Mucosa of stomach (tissue), 1 donor: ENCODE data around the gene ATP10B.

Experiments
- H3K27me3 ChIP-seq: one replicate; pipeline ENCODE4 v1.7.0; 2013; ENCODE audit warnings: mild to moderate bottlenecking, low read length; ENCODE audit not compliant: control insufficient read depth, insufficient read depth
- H3K36me3 ChIP-seq: one replicate; pipeline ENCODE4 v1.7.0; 2013; ENCODE audit warnings: low read length; ENCODE audit not compliant: control insufficient read depth, insufficient read depth
- H3K4me1 ChIP-seq: one replicate; pipeline ENCODE4 v1.7.0; 2013; ENCODE audit warnings: mild to moderate bottlenecking, low read length; ENCODE audit not compliant: control insufficient read depth, insufficient read depth
- H3K4me3 ChIP-seq: one replicate; pipeline ENCODE4 v1.7.0; 2013; ENCODE audit warnings: low read length
- H3K9ac ChIP-seq: one replicate; pipeline ENCODE4 v1.7.0; 2013; ENCODE audit warnings: mild to moderate bottlenecking, low read length, moderate library complexity
- H3K9me3 ChIP-seq: one replicate; pipeline ENCODE4 v1.7.0; 2013; ENCODE audit warnings: mild to moderate bottlenecking, low read length, moderate library complexity; ENCODE audit not compliant: control insufficient read depth
- donor health status: Pancreatic carcinoma.

The ATP10B gene

DNA sequence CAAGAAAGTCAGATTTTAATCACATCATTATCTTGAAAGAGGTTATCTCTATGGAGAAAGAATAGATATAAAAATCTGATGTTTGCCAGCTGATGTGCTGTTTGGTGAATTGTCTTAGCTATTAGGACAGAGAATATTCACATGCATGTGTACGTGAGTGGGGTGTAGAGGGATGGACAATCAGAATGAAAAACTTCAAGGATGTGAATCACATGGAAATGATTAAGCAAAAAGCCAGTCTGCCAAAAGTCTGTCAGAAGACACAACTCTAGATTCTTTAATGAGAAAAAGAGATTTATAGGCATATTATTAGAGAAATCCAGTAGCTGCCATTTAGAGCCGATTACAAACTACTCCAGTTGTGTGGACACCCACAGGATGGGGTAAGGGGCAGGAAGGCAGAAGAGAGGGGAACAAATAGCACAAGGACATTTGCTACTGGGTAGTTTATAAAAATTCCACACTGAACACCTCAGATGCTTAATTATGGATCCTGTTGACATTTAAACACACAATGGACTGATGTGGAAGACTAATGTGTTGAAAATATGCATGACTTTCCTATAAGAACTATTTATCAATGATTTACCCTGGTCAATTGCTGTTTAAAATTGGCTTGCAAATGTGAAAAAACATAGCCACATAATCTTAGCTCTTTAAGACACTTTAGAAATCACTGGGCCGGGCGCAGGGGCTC, 302.9 kb downstream of the ATP10B start:
- no peak overlapping the region for H3K4me3 ChIP-seq
- no peaks in the 10 kb centered on the region for H3K36me3 ChIP-seq
- H3K27me3 ChIP-seq: no peaks in the 10 kb centered on the region
- H3K9me3 ChIP-seq: no peaks in the 10 kb centered on the region
- no peak overlapping the region for H3K9ac ChIP-seq
- H3K4me1 ChIP-seq: no peaks in the 10 kb centered on the region

DNA sequence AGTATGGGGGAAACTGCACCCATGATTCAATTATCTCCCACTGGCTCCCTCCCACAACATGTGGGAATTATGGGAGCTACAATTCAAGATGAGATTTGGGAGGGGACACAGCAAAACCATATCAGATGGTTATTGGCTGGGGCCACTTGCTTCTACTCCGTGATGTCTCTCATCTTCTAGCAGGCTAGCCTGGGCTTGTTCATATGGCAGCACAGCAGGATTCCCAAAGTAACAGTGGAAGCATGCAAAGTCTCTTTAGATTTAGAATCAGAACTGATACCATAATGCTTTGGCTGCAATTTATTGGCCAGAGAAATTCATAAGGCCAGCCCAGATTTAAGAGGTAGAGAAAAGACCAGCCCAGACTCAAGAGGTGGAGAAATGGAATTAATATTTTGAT, 304.1 kb downstream of the ATP10B start:
- Histone ChIP-seq H3K9me3 (no peaks in the 10 kb centered on the region), H3K9ac (no peak overlapping the region), H3K4me3 (no peak overlapping the region), H3K36me3 (no peaks in the 10 kb centered on the region), H3K4me1 (no peaks in the 10 kb centered on the region), H3K27me3 (no peaks in the 10 kb centered on the region)

- H3K9ac ChIP-seq: no peak overlapping the region
Observed at GRCh38 chr5:160547061-160547460, 304.9 kb downstream of the ATP10B start.

DNA sequence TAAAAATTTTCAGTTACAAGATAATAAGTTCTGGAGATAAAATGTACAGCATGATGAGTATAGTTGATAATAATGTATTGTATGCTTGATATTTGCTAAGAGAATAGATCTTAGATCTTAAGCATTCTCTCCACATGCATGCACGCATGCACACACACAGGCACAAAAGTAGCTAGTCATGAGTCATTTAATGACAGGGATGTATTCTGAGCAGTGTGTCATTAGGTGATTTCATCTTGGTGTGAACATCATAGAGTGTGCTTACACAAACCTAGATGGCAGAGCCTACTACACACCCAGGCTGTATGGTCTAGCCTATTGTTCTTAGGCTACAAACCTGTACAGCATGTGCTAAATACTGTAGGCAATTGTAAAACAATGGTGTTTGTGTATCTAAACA, 306.2 kb downstream of the ATP10B start:
- H3K4me1 ChIP-seq: no peaks in the 10 kb centered on the region
- H3K27me3 ChIP-seq: no peaks in the 10 kb centered on the region
- H3K9ac ChIP-seq: no peak overlapping the region
- no peak overlapping the region for H3K4me3 ChIP-seq
- H3K36me3 ChIP-seq: no peaks in the 10 kb centered on the region
- no peaks in the 10 kb centered on the region for H3K9me3 ChIP-seq

More at GRCh38 chr5:160547061-160547460, 304.9 kb downstream of the ATP10B start:
- Histone ChIP-seq H3K27me3 (no peaks in the 10 kb centered on the region), H3K4me3 (no peak overlapping the region), H3K9me3 (no peaks in the 10 kb centered on the region), H3K4me1 (no peaks in the 10 kb centered on the region), H3K36me3 (no peaks in the 10 kb centered on the region)

DNA sequence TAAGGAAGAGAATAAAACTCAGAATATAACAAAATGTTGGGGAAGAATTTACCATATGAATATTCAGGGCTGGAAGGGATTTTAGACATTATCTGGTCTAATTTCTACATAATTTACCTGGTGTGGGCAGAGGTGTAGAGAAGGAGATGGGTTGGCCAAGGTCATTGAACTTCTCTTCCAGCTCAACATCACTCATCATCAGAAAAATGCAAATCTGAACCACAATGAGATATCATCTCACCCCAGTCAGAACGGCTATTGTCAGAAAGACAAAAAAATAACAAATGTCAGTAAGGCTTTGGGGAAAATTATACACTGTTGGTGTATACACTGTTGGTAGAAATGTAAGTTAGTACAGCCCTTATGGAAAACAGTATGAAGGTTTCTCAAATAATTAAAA, 308.6 kb downstream of the ATP10B start:
- Histone ChIP-seq H3K9me3 (no peaks in the 10 kb centered on the region), H3K4me3 (no peak overlapping the region), H3K9ac (no peak overlapping the region), H3K36me3 (no peaks in the 10 kb centered on the region), H3K4me1 (no peaks in the 10 kb centered on the region), H3K27me3 (no peaks in the 10 kb centered on the region)

DNA sequence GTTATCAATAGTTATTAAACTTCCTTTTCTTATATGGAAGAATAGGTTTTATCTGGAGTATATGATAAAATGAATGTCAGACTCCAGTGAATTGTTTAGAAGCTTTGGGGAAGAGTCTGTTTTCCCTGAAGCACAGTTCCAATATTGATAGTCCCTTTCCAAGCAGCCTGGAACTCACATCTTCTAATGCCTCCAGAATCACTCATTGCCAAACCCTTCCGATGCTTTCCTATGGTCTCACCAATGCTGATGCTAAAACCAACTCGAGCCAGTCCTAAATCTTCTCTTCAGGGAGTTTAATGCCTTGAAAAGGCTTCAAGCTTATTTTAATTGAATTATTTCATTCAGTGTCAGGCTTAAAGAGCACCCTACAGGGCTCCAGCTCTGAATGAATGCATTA, 309.2 kb downstream of the ATP10B start:
- H3K4me3 ChIP-seq: no peak overlapping the region
- no peaks in the 10 kb centered on the region for H3K4me1 ChIP-seq
- H3K9me3 ChIP-seq: no peaks in the 10 kb centered on the region
- H3K36me3 ChIP-seq: no peaks in the 10 kb centered on the region
- H3K9ac ChIP-seq: no peak overlapping the region
- no peaks in the 10 kb centered on the region for H3K27me3 ChIP-seq

- Histone ChIP-seq H3K27me3 (no peaks in the 10 kb centered on the region), H3K4me1 (no peaks in the 10 kb centered on the region), H3K9me3 (no peaks in the 10 kb centered on the region), H3K36me3 (no peaks in the 10 kb centered on the region), H3K4me3 (no peak overlapping the region), H3K9ac (no peak overlapping the region)
Observed at GRCh38 chr5:160542281-160542680, 309.7 kb downstream of the ATP10B start.

DNA sequence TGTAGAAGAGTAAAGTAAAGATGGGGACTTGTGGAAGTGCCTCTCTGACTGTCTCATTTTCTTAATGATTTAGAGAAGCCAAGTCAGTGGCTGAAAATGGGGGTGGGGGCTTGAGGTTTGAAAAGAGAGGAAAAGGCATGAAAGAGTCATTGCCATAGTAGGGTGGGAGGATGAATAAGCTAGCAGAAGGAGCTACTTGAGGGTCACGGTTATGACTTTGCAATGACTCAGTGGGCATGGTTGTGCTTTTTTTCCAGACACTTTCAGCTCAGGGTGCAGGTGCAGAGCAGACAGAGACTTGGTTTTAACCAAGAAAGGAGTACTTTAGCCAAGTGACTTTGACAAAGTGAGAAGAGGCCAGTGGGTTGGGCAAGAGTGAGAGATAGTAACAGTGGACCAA, 312.6 kb downstream of the ATP10B start:
- Histone ChIP-seq H3K9ac (no peak overlapping the region), H3K27me3 (no peaks in the 10 kb centered on the region), H3K4me1 (no peaks in the 10 kb centered on the region), H3K36me3 (no peaks in the 10 kb centered on the region), H3K4me3 (no peak overlapping the region), H3K9me3 (no peaks in the 10 kb centered on the region)

GRCh38 chr5:160537940-160538339, 314.1 kb downstream of the ATP10B start:
- no peaks in the 10 kb centered on the region for H3K4me1 ChIP-seq
- no peak overlapping the region for H3K4me3 ChIP-seq
- no peaks in the 10 kb centered on the region for H3K9me3 ChIP-seq
- H3K36me3 ChIP-seq: no peaks in the 10 kb centered on the region
- H3K9ac ChIP-seq: no peak overlapping the region
- H3K27me3 ChIP-seq: no peaks in the 10 kb centered on the region

DNA sequence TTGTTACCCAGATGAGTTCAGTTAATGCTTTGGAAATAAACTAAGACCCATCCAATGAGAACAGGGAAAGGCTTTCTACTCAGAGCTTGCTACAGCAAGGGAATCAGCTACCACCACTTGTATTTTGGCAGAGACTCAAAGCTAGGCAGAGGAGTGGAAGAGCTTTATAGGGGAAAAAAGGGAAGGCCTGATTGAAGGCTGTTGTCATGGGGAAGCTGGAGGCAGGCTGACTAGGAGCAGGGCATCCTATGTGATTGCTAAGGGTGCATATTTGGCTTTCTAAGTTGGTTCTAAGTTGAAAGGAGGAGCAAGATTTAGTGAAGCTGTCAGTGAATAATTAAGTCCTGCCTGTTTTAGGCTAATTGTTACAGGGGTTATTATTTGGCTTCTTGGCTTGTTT, 314.9 kb downstream of the ATP10B start:
- Histone ChIP-seq H3K36me3 (no peaks in the 10 kb centered on the region), H3K27me3 (no peaks in the 10 kb centered on the region), H3K9me3 (no peaks in the 10 kb centered on the region), H3K4me3 (no peak overlapping the region), H3K9ac (no peak overlapping the region), H3K4me1 (no peaks in the 10 kb centered on the region)

DNA sequence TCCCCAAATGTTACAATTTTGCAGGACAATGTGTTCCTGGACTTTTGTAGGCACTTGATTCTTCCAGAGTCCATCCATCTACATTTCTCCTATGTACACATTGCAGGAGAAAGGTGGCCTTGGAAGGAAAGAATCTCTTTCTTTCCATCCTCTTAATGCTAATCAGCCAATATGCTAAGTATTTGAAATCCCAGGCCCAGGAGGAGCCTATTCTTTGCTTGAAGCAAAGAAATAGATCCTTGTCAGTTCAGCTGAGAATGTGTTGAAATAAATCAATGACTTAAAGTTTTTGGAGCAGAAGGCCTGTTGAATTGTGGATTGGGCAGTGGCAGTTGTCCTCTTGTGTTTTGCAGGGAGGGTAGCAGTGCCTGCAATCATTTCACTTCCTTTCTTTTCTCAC, 317.1 kb downstream of the ATP10B start:
- Histone ChIP-seq H3K9me3 (no peaks in the 10 kb centered on the region), H3K4me1 (no peaks in the 10 kb centered on the region), H3K36me3 (no peaks in the 10 kb centered on the region), H3K27me3 (no peaks in the 10 kb centered on the region), H3K9ac (no peak overlapping the region), H3K4me3 (no peak overlapping the region)

- no peaks in the 10 kb centered on the region for H3K27me3 ChIP-seq
- no peak overlapping the region for H3K9ac ChIP-seq
- H3K9me3 ChIP-seq: no peaks in the 10 kb centered on the region
- H3K4me3 ChIP-seq: no peak overlapping the region
- H3K4me1 ChIP-seq: no peaks in the 10 kb centered on the region
- H3K36me3 ChIP-seq: no peaks in the 10 kb centered on the region
Observed at GRCh38 chr5:160534125-160534524, 317.9 kb downstream of the ATP10B start.
